ENCODE measurements around the gene SGCD. TPM values are rescaled to one million over a fixed set of nuclear protein-coding genes. Genes with fewer than 3 reads are reported as not detected.

SGCD gene
- total and polyA plus RNA-seq, 2 of the 4 experiments (the other 2 are of a cell fraction): 5.8 to 10.6 TPM

DNA sequence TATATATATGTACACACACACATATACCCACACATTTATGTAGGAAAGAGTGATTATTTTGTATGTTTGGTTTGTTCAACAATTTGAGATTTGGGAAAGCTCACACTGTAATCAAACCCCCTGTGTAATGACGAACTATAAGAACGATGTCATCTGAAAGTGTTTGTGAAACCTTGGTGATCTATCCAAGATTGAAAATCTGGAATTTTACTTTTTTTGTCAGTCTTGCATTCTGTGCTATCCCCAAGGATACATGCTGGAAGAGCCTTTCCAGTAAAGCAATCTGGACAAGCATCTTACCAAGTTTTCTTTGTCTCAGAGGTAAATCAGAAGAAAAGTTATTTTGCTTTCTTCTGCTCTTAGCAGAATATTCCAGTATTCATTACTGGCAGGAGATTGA lies 23.3 kb downstream of the SGCD start:
- ChIA-PET CTCF (no interaction called here), POLR2A (ENCODE audit: unreplicated experiment) (interaction anchor here (0.5 to 0.6 kb wide), 2 partner anchors 439 to 806 kb away, joined by 5 to 23 read pairs; no protein-coding TSS in a partner anchor)
- BruUV-seq (replicated peaks): no TSS peak
- H4K91ac ChIP-seq (ENCODE audit: insufficient read depth, low read depth, low read length): no peak overlapping the region
- no peak overlapping the region for H2AK9ac ChIP-seq (replicated peaks; ENCODE audit: low read depth, low read length, poor library complexity)
- H4K5ac ChIP-seq (ENCODE audit: low read depth, low read length): no peak overlapping the region
- H3K14ac ChIP-seq (replicated peaks; ENCODE audit: low read depth, low read length): no peak overlapping the region
- no peak overlapping the region for H3K56ac ChIP-seq (ENCODE audit: extremely low read depth, insufficient read depth, low read length)
- no peak overlapping the region for H3K4ac ChIP-seq (ENCODE audit: low read depth, low read length)
- ATAC-seq (ENCODE audit: low read depth) (no peak), DNase-seq (no peak)
- no peak overlapping the region for H2BK20ac ChIP-seq (ENCODE audit: low read depth, low read length)
- no peaks in the 10 kb centered on the region; a peak in 1 of 4 replicates for H3K79me1 ChIP-seq (ENCODE audit: low read depth in 1 of 2, low read length in 2 of 2)
- no peak overlapping the region for H3K4me2 ChIP-seq (ENCODE audit: low read depth, low read length)
- no CpG with 5 or more reads among the region's 2 CpGs for WGBS, 2 experiments (ENCODE audit: extremely low coverage in 2 of 2, insufficient read length in 1 of 2)
- H2AK5ac ChIP-seq (ENCODE audit: low read depth, low read length): no peak overlapping the region
- H3K9ac ChIP-seq (ENCODE audit: low read depth, low read length): no peak overlapping the region
- no peaks in the 10 kb centered on the region for H3K4me1 ChIP-seq (ENCODE audit: control insufficient read depth, insufficient read depth, low read length)
- dilution Hi-C loops (cut with HindIII; ENCODE audit: low sequenced_read_pairs, unreplicated experiment): no loop called here
- H3K9me1 ChIP-seq (ENCODE audit: insufficient read depth, low read length): no peaks in the 10 kb centered on the region
- no peak overlapping the region for H2BK15ac ChIP-seq (ENCODE audit: low read depth, low read length)
- H2BK120ac ChIP-seq (ENCODE audit: low read depth, low read length): no peak overlapping the region
- H2AFZ ChIP-seq (replicated peaks; ENCODE audit: low read length, poor library complexity): no peak overlapping the region
- H2BK5ac ChIP-seq (ENCODE audit: low read depth, low read length, poor library complexity, severe bottlenecking): no peak overlapping the region
- in situ Hi-C loops (cut with MboI; ENCODE audit: low sequenced_read_pairs): no loop called here
- no peak for TF ChIP-seq MAZ (IDR thresholded peaks at IDR 0.05; ENCODE audit: borderline replicate concordance, low read depth, low read length)
- no peak for TF ChIP-seq FOS (IDR thresholded peaks at IDR 0.05; ENCODE audit: low read depth, low read length)
- TF ChIP-seq, protein P1, sequence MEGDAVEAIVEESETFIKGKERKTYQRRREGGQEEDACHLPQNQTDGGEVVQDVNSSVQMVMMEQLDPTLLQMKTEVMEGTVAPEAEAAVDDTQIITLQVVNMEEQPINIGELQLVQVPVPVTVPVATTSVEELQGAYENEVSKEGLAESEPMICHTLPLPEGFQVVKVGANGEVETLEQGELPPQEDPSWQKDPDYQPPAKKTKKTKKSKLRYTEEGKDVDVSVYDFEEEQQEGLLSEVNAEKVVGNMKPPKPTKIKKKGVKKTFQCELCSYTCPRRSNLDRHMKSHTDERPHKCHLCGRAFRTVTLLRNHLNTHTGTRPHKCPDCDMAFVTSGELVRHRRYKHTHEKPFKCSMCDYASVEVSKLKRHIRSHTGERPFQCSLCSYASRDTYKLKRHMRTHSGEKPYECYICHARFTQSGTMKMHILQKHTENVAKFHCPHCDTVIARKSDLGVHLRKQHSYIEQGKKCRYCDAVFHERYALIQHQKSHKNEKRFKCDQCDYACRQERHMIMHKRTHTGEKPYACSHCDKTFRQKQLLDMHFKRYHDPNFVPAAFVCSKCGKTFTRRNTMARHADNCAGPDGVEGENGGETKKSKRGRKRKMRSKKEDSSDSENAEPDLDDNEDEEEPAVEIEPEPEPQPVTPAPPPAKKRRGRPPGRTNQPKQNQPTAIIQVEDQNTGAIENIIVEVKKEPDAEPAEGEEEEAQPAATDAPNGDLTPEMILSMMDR (conservative IDR thresholded peaks at IDR 0.05; ENCODE audit: low read depth, low read length): no peak
- TF ChIP-seq BHLHE40 (IDR thresholded peaks at IDR 0.05; ENCODE audit: low read depth, low read length): no peak
- no peak for TF ChIP-seq NFE2L2 (IDR thresholded peaks at IDR 0.05; ENCODE audit: low read depth, low read length)
- TF ChIP-seq RCOR1 (IDR thresholded peaks at IDR 0.05; ENCODE audit: insufficient replicate concordance, low read length): no peak
- no peak for TF ChIP-seq CHD1 (IDR thresholded peaks at IDR 0.05; ENCODE audit: low read depth, low read length)
- TF ChIP-seq, protein P2, sequence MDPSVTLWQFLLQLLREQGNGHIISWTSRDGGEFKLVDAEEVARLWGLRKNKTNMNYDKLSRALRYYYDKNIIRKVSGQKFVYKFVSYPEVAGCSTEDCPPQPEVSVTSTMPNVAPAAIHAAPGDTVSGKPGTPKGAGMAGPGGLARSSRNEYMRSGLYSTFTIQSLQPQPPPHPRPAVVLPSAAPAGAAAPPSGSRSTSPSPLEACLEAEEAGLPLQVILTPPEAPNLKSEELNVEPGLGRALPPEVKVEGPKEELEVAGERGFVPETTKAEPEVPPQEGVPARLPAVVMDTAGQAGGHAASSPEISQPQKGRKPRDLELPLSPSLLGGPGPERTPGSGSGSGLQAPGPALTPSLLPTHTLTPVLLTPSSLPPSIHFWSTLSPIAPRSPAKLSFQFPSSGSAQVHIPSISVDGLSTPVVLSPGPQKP (IDR thresholded peaks at IDR 0.05; ENCODE audit: borderline replicate concordance, low read depth, low read length): no peak
- no peak for TF ChIP-seq MXI1 (IDR thresholded peaks at IDR 0.05; ENCODE audit: borderline replicate concordance, low read depth, low read length)
- no peak for TF ChIP-seq MAFK (IDR thresholded peaks at IDR 0.05; ENCODE audit: low read depth, low read length)
- TF ChIP-seq, protein P3, sequence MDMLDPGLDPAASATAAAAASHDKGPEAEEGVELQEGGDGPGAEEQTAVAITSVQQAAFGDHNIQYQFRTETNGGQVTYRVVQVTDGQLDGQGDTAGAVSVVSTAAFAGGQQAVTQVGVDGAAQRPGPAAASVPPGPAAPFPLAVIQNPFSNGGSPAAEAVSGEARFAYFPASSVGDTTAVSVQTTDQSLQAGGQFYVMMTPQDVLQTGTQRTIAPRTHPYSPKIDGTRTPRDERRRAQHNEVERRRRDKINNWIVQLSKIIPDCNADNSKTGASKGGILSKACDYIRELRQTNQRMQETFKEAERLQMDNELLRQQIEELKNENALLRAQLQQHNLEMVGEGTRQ (IDR thresholded peaks at IDR 0.05; ENCODE audit: low read depth, low read length): no peak
- TF ChIP-seq POLR2A (IDR thresholded peaks at IDR 0.05; ENCODE audit: low read depth, low read length): no peak
- TF ChIP-seq CEBPB (IDR thresholded peaks at IDR 0.05; ENCODE audit: low read depth, low read length): no peak
- TF ChIP-seq RFX5 (IDR thresholded peaks at IDR 0.05; ENCODE audit: low read depth, low read length): no peak
- TF ChIP-seq RAD21 (IDR thresholded peaks at IDR 0.05; ENCODE audit: low read length): no peak
- TF ChIP-seq SMC3 (IDR thresholded peaks at IDR 0.05; ENCODE audit: low read depth, low read length): no peak
- H4K8ac ChIP-seq (ENCODE audit: low read depth in 2 of 2, low read length in 2 of 2): no peak overlapping the region
- H3K23ac ChIP-seq (ENCODE audit: low read depth, low read length): no peak overlapping the region
- H3K36me3 ChIP-seq (ENCODE audit: control insufficient read depth, insufficient read depth, low read length): peaks cover 11% of the 10 kb centered on the region
- H3K27me3 ChIP-seq (ENCODE audit: control insufficient read depth, insufficient read depth, low read length): no peaks in the 10 kb centered on the region
- no peak overlapping the region for H3K18ac ChIP-seq (ENCODE audit: low read depth, low read length)
- H3K9me3 ChIP-seq (ENCODE audit: control insufficient read depth, insufficient read depth, low read length): no peaks in the 10 kb centered on the region
- H3K4me3 ChIP-seq (ENCODE audit: insufficient read depth, low read depth, low read length): no peak overlapping the region
- intact Hi-C loops (cut with micrococcal nuclease): loop anchor here (10.0 kb wide), 1 partner anchor 465 kb away; no protein-coding TSS in a partner anchor
- H3K27ac ChIP-seq (ENCODE audit: insufficient read depth, low read length): no peak overlapping the region
- H4K20me1 ChIP-seq (ENCODE audit: insufficient read depth, low read length): no peaks in the 10 kb centered on the region; the same call in 1 of the 2 replicates

All from IMR-90 (cell line).